WTC11 (cell line): ENCODE data around the gene IDE.

ENCODE experiments used
- CTCF ChIP-seq: fragments of 200-600 bp; IDR thresholded peaks from 2 replicates; pipeline ENCODE4 v1.8.0; 2022; ENCODE audit warnings: antibody characterized with exemption
- ETV6 ChIP-seq: sonication (generic); formaldehyde crosslinking; IDR thresholded peaks from 2 replicates; pipeline ENCODE4 v1.8.1; 2022; ENCODE audit warnings: mild to moderate bottlenecking, missing genetic modification reagents
- MAX ChIP-seq: sonication (generic); formaldehyde crosslinking; IDR thresholded peaks from 2 replicates; pipeline ENCODE4 v1.8.0; 2022; ENCODE audit warnings: mild to moderate bottlenecking, missing genetic modification reagents
- ZNF416 ChIP-seq: fragments of 250-450 bp; sonication (Bioruptor Pico); IDR thresholded peaks from 2 replicates; pipeline ENCODE4 v1.9.0; 2021; ENCODE audit warnings: mild to moderate bottlenecking, inconsistent platforms
- TF ChIP-seq, protein P1 (sequence below): sonication (generic); formaldehyde crosslinking; IDR thresholded peaks from 2 replicates; pipeline ENCODE4 v1.8.0; 2022; ENCODE audit warnings: mild to moderate bottlenecking, missing genetic modification reagents

GRCh38 chr10:92434385-92434784 is 139.5 kb downstream of the IDE start:
- TF ChIP-seq ZNF416 (CRISPR knock-in tag) (no peak), CTCF (no peak), ETV6 (no peak), MAX (CRISPR knock-in tag) (no peak)
- TF ChIP-seq, protein P1, sequence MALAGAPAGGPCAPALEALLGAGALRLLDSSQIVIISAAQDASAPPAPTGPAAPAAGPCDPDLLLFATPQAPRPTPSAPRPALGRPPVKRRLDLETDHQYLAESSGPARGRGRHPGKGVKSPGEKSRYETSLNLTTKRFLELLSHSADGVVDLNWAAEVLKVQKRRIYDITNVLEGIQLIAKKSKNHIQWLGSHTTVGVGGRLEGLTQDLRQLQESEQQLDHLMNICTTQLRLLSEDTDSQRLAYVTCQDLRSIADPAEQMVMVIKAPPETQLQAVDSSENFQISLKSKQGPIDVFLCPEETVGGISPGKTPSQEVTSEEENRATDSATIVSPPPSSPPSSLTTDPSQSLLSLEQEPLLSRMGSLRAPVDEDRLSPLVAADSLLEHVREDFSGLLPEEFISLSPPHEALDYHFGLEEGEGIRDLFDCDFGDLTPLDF (CRISPR knock-in tag), result no peak
